HG02852 (cell line): Measurements from ENCODE around the gene UGT1A8.
"Not testable (repeated sequence)": the region's sequence is repeated elsewhere in the genome, so short reads cannot be mapped to it uniquely, and the experiment has no call there.

Experiments used
- ATAC-seq: cut with Tn5 transposase; IDR thresholded peaks from one replicate; pipeline ENCODE4 v1.9.1; 2021; ENCODE audit warnings: mild to moderate bottlenecking, moderate library complexity; ENCODE audit not compliant: unreplicated experiment

Gene UGT1A8

DNA sequence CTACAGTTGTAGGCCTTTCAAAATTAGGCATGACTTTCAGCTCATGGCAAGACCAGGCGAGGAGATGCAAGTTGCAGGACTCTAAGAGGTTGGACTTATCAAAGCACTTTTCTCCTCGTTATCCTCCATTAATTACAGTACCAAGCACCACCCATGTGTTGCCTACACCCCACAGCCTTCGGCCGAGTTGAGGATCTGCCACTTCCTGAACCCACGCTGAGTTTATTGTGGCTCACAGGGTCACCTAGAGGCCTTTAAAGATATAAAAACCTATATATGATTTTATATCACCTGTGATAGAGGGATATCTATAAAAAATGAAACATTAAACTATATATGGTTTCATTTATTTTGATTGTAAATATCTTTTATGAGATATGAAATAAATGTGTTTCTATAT is 21.4 kb downstream of the UGT1A8 start:
- ATAC-seq: no peak

DNA sequence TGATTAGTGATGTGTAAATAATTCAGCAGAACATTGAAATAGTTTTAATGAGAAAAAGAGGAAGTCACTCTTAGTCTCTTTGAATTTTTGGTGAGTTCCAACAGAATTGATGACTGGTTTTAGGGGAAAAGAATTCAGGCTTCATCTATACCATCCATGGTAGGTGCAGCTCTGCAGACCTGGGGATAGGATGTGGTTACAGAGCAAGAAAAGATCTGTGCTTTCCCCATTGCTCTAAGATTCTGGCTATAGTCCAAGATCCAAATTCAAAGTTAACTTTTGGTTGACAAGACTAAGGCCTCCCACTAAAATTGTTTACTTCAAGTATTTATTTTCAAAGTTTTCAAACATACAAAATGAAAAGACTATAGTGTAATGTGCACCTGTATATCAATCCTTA is 22.4 kb downstream of the UGT1A8 start:
- no peak for ATAC-seq

DNA sequence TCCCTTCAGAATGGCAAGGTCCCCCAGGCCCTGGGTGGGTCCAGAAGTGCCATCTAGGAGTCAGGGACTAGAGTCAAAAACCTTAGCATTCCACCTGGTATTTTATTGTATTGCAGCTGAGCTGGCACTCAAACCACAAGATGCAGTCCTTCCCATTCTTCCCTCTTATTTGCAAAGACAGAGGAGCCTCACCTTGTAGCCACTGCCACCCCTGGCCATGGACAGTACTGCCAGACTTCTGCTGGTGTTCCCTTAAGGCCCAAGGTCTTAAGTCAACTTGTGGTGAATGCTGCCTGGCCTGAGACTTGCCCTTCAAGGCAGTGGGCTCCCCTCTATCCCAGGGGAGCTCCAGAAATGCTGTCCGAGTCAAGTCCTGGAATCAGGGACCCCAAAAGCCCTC is 25.7 kb downstream of the UGT1A8 start:
- ATAC-seq: no peak

DNA sequence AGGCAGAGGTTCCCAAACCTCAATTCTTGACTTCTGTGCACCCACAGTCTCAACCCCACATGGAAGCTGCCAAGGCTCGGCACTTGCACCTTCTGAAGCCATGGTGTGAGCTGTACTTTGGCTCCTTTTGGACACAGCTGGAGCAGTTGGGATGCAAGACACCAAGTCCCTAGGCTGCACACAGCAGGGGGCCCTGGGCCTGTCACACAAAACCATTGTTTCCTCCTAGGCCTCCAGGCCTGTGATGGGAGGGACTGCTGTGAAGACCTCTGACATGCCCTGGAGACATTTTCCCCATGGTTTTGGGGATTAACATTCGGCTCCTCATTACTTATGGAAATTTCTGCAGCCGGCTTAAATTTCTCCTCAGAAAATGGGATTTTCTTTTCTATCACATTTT is 28.6 kb downstream of the UGT1A8 start:
- ATAC-seq: not testable (repeated sequence)

DNA sequence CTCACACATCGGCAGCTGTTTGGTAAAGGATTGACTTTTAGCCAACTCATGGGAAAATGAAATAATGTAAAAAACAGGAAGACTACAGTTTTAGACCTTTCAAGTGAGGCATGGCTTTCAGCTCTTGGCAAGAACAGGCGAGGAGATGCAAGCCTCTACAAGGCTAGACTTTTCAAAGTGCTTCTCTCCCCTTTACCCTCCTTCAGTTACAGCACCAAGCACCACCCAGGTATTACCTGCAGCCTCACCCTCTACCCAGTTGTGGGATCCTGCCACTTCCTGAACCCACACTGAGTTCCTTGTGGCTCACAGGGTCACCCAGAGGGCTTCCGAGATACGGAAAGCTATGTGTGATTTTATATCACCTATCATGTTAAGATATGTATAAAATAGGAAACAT is 33.5 kb downstream of the UGT1A8 start:
- no peak for ATAC-seq

DNA sequence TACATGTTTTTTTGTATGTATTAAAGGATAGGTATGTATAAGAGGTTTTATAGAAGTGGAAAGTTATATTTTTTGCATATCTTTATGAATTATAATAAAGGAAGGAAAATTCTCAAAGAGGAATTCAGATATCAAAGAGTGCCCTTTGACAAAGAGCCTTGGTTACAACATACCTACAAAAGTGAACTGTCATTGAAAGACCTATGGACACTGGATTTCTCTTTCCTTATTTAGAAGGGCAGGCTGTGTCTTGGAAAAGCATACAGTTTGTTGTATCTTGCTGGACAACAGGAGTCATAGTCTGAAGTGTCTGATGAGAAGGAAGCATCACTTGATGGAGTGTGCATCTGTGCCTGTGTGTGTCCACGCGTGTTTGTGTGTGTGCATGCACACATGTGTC is 34.0 kb downstream of the UGT1A8 start:
- ATAC-seq: no peak

DNA sequence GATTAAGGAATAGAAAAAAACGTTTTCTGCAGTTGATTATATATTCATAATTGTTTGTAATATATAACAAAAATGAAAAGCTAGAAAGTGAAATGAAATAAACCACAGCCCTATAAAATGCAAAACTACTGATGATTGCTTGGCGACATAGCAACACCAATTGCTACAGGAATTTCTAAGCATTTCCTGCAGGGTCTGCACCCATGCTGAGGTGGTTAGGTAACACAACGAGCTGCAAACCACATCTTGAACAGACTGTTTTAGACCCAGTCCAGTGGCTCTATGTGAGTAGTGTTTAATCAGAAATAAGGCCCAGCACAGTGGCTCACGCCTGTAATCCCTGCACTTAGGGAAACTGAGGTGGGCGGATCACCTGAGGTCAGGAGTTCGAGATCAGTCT is 37.1 kb downstream of the UGT1A8 start:
- ATAC-seq: no peak

DNA sequence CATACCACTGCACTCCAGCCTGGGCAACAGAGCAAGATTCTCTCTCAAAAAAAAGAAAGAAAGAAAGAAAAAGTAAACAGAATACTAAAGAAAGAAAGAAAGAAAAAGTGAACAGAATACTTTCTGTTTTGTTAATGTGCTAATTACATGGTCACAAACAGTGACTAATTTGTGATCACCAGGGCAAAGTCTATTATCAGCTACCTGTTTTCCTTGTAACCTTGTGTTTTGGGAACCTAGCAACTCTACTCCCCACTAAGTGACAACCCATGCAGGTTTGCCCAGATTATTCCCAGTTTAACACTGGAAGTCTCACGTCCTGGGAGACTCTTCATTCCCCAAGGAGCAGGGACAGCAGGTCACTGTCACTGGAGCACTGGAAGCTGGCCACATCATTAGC is 37.6 kb downstream of the UGT1A8 start:
- ATAC-seq: no peak

DNA sequence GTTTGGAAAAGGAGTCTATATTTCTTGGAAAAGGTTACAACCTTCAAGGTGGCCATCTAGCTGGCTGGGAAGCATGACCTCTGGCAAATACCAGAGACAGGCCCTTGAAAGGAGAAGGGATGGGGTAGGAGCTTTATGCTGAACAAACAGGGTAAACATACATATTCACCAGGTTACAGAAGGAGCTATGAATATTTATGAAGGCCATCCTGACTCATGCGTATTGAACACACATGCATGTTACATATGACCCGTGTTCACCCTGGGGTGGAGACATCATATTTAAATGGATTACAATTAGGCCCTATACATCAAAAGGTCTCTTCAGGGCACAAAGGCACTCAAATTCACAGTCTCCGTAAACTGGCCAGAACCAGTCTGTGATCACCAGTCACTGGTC is 38.5 kb downstream of the UGT1A8 start:
- not testable (repeated sequence) for ATAC-seq

DNA sequence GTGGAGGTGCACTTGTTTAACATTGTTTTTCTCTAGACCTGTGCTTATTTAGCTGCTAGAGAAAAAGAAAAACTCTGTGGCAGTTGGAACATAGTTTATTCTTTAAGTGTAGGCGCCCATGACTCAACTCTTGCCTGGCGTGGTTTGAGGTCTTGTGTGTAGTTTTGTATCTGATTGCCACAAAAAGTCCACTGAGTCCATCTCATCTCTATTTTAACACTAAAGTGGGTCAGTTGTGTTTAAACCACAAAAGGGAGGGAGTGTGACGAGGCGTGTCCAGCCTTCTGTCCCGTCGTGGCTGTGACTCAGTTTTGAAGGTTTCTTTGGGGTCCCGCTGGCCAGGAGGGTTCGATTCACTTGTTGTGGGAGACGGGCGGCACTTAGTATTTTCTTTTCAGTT is 39.0 kb downstream of the UGT1A8 start:
- ATAC-seq: no peak

DNA sequence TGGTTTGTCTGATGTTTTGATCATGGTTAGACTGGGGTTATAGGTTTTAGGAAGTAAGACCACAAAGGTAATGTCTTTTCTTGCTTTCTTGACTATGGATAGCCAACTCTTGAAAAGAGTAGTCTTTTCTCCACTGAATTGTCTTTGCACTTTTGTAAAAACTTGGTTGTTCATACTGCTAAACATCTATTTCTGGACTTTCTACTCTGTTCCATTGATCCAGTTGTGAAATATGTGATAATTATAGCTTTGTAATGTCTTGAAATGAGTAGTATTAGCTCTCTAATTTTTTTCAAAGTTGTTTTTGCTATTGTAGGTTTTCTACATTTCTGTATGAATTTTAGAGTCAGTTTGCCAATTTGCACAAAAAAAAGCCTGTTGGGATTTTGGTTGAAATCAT is 41.2 kb downstream of the UGT1A8 start:
- ATAC-seq: no peak

DNA sequence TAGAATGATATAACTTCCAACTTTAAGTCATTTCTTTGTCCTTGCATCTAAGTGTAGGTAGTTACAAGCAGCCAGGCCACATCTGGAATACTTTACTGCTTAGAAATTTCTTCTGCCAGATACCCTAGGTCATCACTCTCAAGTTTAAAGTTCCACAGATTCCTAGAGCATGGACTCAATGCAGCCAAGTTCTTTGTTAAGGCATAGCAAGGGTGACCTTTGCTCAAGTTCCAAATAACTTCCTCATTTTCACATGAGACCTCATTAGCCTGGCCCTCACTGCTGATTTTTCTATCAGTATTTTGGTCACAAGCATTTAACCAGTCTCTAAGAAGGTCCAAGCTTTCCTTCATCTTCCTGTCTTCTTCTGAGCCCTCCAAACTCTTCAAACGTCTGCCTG is 46.5 kb downstream of the UGT1A8 start:
- no peak for ATAC-seq

DNA sequence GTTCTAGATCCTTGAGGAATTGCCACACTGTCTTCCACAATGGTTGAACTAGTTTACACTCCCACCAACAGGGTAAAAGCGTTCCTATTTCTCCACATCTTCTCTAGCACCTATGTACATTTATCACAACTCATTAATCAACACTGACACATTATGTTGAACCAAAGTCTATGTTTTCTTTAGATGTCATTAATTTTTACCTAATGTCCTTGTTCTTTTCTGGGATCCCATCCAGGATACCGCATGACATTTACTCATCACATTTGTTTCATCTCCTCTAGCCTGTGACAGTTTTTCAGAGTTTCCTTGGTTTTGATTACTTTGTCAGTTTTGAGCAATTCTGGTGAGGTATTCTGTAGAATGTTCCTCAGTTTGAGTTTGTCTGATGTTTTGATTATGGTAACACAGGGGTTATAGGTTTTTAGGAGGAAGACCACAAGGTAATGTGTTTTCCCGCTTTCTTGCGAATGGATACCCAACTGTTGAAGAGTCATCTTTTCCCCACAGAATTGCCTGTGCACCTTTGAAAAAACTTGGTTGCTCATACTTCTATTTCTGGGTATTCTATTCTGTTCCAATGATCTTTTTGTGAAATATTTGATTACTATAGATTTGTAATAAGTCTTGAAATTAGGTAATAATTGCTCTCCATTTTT is 51.3 kb downstream of the UGT1A8 start:
- no peak for ATAC-seq

DNA sequence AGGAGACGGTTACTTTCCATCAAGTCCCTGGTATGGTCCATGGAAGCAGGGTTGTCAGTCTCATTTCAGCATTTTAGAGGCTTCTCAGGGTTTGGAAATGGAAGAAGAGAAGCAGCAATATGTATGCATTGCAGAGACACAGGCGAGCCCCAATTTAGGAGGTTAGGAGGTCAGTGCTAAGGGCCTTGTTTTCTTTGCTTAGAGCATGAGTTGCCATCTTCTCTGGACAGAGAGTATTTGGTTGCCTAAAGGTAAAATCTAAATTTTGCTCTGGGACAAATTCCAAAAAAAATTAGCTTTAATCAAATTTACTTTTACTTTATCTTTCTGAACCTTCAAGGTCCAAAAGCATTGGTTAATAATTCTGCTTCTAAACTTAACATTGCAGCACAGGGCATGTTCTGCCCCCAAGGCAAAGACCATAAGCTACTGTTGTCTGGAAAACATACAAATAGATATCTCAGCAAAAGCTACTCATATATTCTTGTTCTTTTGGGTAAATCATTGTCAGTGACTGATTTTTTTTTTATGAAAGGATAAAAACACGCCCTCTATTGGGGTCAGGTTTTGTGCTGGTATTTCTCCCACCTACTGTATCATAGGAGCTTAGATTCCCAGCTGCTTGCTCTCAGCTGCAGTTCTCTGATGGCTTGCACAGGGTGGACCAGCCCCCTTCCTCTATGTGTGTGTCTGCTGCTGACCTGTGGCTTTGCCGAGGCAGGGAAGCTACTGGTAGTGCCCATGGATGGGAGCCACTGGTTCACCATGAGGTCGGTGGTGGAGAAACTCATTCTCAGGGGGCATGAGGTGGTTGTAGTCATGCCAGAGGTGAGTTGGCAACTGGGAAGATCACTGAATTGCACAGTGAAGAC is 54.1 kb downstream of the UGT1A8 start, which contains the start of gene UGT1A9:
Gene UGT1A9, plus strand, starts transcription at position 609 of the 872 bp plus-strand sequence. Its CDS starts 37 bp downstream, at position 646.
- no peak for ATAC-seq

DNA sequence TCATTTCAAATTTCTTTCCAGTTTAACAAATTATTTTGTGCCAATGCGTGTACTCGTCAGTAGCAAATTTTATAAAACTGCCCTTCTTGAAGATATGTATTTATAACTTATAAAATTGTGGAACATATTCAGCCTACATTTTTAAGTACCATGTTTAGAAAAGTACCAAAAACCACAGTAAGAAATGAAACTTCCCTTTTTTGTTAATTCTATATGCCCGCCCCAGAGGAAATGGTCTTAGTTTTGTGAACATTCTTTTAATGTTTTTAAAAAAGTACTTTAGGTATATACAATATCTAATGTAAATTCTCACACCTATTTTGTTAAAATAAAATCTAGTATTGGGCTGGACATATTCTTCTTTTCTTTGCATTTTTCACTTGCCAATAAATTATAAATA is 55.5 kb downstream of the UGT1A8 start:
- ATAC-seq: no peak

DNA sequence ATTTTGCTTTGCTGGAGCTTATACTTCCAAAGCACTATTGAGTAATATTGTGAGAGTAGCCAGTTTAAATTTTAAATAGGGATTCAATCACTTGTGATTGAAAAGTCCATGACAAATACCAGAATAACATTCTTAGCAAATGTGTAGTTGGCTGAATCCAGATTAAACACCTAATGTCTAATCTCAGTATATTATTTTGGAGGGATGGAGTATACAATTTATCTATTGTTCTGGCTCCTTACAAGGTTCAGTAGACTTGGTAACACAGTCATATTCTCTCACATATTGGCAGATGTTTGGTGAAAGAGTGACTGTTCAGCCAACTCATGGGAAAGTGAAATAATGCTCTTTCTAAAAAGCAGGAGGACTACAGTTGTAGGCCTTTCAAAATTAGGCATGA is 56.5 kb downstream of the UGT1A8 start:
- no peak for ATAC-seq

DNA sequence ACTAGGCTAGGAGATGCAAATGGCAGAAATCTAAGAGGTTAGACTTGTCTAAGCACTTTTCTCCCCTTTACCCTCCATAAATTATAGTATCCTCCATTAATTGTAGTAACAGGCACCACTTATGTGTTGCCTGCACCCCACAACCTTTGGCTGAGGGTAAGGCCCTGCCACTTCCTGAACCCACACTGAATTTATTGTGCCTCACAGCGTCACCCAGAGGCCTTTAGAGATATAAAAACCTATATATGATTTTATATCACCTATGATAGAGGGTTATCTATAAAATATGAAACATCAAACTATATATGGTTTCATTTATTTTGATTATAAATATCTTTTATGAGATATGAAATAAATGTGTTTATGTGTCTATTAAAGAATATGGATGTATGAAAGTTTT is 56.9 kb downstream of the UGT1A8 start:
- no peak for ATAC-seq

DNA sequence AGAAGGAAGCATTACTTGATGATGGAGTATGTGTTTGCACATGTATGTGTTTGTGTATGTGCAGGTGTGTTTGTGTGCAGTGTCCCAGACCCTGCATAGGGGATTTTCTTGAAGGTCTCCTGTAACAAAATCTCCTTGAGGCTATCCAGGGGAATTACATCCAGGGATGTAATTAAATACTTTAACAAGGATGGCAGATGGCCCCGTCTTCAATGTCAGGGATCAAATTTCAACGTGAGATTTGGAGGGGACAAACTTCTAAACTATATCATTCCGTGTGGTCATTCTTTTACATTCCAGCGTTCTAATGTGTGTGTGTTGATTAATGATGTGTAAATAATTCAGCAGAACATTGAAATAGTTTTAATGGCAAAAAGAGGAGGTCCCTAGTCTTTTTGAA is 57.6 kb downstream of the UGT1A8 start:
- no peak for ATAC-seq

DNA sequence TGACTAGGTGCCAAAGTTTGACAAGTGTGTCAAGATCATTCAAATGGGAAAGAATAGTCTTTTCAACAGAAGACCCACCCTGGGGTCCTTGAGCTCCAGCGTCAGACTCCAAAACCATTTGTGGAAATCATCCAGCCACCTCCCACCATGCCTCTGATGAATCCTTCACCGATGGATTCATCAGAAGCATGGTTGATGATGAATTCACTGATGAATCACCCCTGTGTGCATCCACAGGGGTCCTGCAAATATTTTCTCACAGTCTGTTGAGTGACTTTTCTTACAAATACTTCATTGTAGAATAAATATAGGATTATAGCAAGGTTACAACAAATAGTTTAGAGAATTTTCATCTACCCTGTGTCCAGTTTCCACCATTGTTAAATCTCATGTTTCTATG is 58.6 kb downstream of the UGT1A8 start:
- ATAC-seq: no peak

DNA sequence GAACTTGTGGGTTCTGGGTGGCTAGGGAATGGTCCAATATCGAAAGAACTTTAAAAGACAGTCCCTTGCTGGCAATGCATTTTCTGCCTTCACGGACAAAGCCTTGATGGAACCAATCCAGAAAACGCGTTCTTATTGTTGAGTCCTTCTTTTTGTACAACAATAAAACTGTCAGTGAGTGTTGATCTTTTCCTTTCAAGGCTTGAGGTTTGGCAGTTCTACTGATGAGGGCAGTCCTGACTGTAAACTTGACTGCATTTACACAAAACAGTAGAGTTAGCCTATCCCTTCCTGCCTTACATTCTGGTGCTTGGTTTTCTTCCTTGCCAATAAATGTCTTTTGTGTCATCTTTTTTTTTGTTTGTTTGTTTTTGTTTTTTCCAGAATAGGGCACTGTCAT is 61.8 kb downstream of the UGT1A8 start:
- no peak for ATAC-seq

DNA sequence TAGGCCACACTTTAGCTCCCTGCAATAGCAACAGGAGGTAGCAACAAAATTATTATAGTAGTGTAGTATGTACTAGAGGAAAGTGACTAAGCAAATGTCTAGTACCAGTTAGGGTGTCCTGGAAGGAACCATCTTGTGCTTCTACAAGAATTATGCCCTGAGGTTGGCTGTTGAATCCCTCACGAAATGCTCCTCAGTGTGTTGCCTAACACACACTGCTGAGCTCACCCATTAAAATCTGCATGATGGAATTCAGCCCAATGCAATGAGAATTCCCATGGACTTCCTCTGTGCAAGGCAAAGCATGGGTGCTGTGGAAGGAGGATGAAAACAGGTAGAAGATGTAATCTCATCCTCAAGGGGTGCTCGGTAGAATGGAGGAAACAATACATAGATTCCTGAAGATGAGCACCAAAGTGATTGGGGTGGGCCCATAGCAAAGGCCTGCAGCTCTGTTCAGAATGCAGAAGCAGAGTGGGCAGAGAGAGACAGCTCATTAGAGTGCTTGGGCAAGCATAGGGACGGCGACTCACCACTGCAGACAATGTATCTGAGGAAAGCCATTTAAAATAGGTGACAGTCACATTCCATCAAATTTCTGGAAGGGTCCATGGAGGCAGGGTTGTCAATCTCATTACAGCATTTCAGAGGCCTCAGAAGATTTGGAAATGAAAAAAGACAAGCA is 63.1 kb downstream of the UGT1A8 start:
- ATAC-seq: no peak
